GM23338 (cell line): ENCODE measurements around the gene DMTF1. TPM values are rescaled to one million over a fixed set of nuclear protein-coding genes. Genes with fewer than 3 reads are reported as not detected.

Experiments
- ATAC-seq: fragments of 200-7000 bp; cut with Tn5 transposase; 3 replicates; pipeline ENCODE4 v1.9.1; 2020
- DNase-seq: peaks from one replicate; pipeline ENCODE4 v3.0.0-alpha.2; 2015; ENCODE audit warnings: low spot score
- H2AFZ ChIP-seq: fragments of 200-600 bp; sonication (generic); 2 replicates; pipeline ENCODE4 v1.8.0; 2016; ENCODE audit warnings: antibody characterized with exemption, mild to moderate bottlenecking, moderate library complexity
- H3F3A ChIP-seq: fragments of 200-600 bp; sonication (generic); replicated peaks from 2 replicates; pipeline ENCODE4 v1.8.0; 2017; ENCODE audit warnings: antibody characterized with exemption, mixed run types, low read depth
- H3K27ac ChIP-seq: fragments of 200-600 bp; sonication (generic); 2 replicates; pipeline ENCODE4 v1.6.1; 2016; ENCODE audit warnings: low read depth
- H3K27me3 ChIP-seq: fragments of 200-600 bp; sonication (generic); 2 replicates; pipeline ENCODE4 v1.8.0; 2016; ENCODE audit warnings: mild to moderate bottlenecking, mixed run types, moderate library complexity; ENCODE audit not compliant: insufficient read depth
- H3K36me3 ChIP-seq: fragments of 200-600 bp; sonication (generic); 2 replicates; pipeline ENCODE4 v1.8.0; 2016; ENCODE audit warnings: mild to moderate bottlenecking; ENCODE audit not compliant: insufficient read depth
- H3K4me1 ChIP-seq: fragments of 200-600 bp; sonication (generic); 2 replicates; pipeline ENCODE4 v1.8.0; 2016; ENCODE audit warnings: mild to moderate bottlenecking, moderate library complexity; ENCODE audit not compliant: insufficient read depth
- H3K4me2 ChIP-seq: fragments of 200-600 bp; sonication (generic); 2 replicates; pipeline ENCODE4 v1.7.1; 2017; ENCODE audit warnings: mixed run types
- H3K4me3 ChIP-seq: fragments of 200-600 bp; sonication (generic); 2 replicates; pipeline ENCODE4 v1.6.1; 2016; ENCODE audit warnings: mixed run types
- H3K79me2 ChIP-seq: fragments of 200-600 bp; sonication (generic); replicated peaks from 2 replicates; pipeline ENCODE4 v1.8.0; 2017; ENCODE audit warnings: mild to moderate bottlenecking; ENCODE audit not compliant: insufficient read depth
- H3K9me2 ChIP-seq: fragments of 200-600 bp; sonication (generic); 2 replicates; pipeline ENCODE4 v1.8.0; 2017; ENCODE audit not compliant: insufficient read depth
- H4K20me1 ChIP-seq: fragments of 200-600 bp; sonication (generic); replicated peaks from 2 replicates; pipeline ENCODE4 v1.8.0; 2017; ENCODE audit warnings: mild to moderate bottlenecking; ENCODE audit not compliant: insufficient read depth
- H3K27ac Mint-ChIP-seq: 2 replicates; pipeline ENCODE4 v1.8.0; 2020; ENCODE audit warnings: inconsistent platforms, mild to moderate bottlenecking, moderate library complexity, mixed read lengths
- H3K27me3 Mint-ChIP-seq: 3 replicates; pipeline ENCODE4 v1.8.0; 2022; ENCODE audit warnings: low read depth, mild to moderate bottlenecking, moderate library complexity, mixed read lengths, inconsistent platforms; ENCODE audit not compliant: insufficient read depth, poor library complexity
- H3K36me3 Mint-ChIP-seq: 3 replicates; pipeline ENCODE4 v1.8.0; 2021; ENCODE audit warnings: low read depth, mild to moderate bottlenecking, inconsistent platforms, moderate library complexity, mixed read lengths
- H3K4me1 Mint-ChIP-seq: 3 replicates; pipeline ENCODE4 v1.8.0; 2020; ENCODE audit warnings: mild to moderate bottlenecking, inconsistent platforms, mixed read lengths
- H3K4me3 Mint-ChIP-seq: 3 replicates; pipeline ENCODE4 v1.8.0; 2021; ENCODE audit warnings: moderate library complexity, mild to moderate bottlenecking, inconsistent platforms, mixed read lengths
- H3K9me3 Mint-ChIP-seq: 3 replicates; pipeline ENCODE4 v1.8.0; 2020; ENCODE audit warnings: moderate library complexity, mild to moderate bottlenecking, inconsistent platforms, mixed read lengths
- CTCF ChIP-seq, 2 experiments: fragments of 200-600 bp in 1 of 2; sonication (generic) in 1 of 2; conservative IDR thresholded peaks; 2 replicates each; pipeline versions ENCODE4 v1.5.1 to v1.6.1; 2016 to 2017; ENCODE audit warnings: antibody characterized with exemption in 2 of 2, low read depth in 2 of 2, mild to moderate bottlenecking in 2 of 2, moderate library complexity in 1 of 2
- REST ChIP-seq: IDR thresholded peaks from one replicate; pipeline ENCODE4 v1.6.1; 2018; ENCODE audit warnings: antibody characterized with exemption; ENCODE audit not compliant: unreplicated experiment
- ZNF462 ChIP-seq: fragments of 250-450 bp; sonication (Bioruptor Pico); IDR thresholded peaks from 2 replicates; pipeline ENCODE4 v1.5.0; 2020; ENCODE audit warnings: mild to moderate bottlenecking, moderate library complexity
- polyA plus RNA-seq: library from polyadenylated mRNA; unstranded; fragments of >200 nt; fragmentation: Nextera tagmentation; extraction: Ambion mirVana; gene quantifications from 2 replicates; pipeline ENCODE4 v1.2.1, GENCODE V29; 2016
- total RNA-seq: library from RNA; depleted of rRNA; stranded (reverse); fragments of >200 nt; shearing (Covaris generic); gene quantifications from 2 replicates; pipeline ENCODE4 v1.2.3, GENCODE V29; 2014
- TF ChIP-seq, protein P1 (sequence below): IDR thresholded peaks from 2 replicates; pipeline ENCODE4 v1.6.1; 2016; ENCODE audit warnings: antibody characterized with exemption

DMTF1 gene
- total and polyA plus RNA-seq, 2 experiments from 2014 or later = 60.4 to 114 TPM

GRCh38 chr7:87178320-87178719 lies 26.1 kb downstream of the DMTF1 start (continued):
- no peak for TF ChIP-seq ZNF462 (CRISPR knock-in tag)

DNA sequence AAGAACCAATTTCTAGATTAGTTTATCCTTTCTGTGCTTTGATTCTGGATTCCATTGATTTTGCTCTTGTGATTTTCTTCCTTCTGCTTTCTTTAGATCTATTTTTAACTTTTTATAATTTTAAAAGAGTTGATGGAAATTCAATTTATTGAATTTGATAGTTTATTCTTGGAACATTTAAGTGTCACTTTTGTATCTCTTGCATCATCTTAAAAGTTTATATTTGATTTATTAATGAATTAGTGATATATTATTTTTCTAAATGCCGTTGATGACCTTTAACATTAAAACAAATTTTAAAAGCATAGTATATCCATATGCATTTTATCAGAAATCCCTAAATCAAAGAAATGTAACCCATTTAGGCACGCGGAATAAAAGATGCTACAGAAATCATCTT lies 26.9 kb downstream of the DMTF1 start:
- H3K9me2 ChIP-seq = no peaks in the 10 kb centered on the region
- no peak overlapping the region for H3K27ac ChIP-seq
- no peak overlapping the region for H3K27ac Mint-ChIP-seq
- H3K4me1 Mint-ChIP-seq = no peaks in the 10 kb centered on the region
- no peak overlapping the region for H3K4me3 ChIP-seq
- H4K20me1 ChIP-seq = peaks cover 8% of the 10 kb centered on the region; the same call in 1 of the 2 replicates
- H3K36me3 Mint-ChIP-seq = peaks cover 75% of the 10 kb centered on the region
- DNase-seq = no peak
- H3K4me2 ChIP-seq = no peak overlapping the region
- no peaks in the 10 kb centered on the region for H3F3A ChIP-seq
- peaks cover 67% of the 10 kb centered on the region for H3K36me3 ChIP-seq
- no peaks in the 10 kb centered on the region for H3K9me3 Mint-ChIP-seq
- no peak overlapping the region for H2AFZ ChIP-seq
- H3K4me1 ChIP-seq = no peaks in the 10 kb centered on the region
- peaks cover 26% of the 10 kb centered on the region for H3K79me2 ChIP-seq
- no peaks in the 10 kb centered on the region for H3K27me3 ChIP-seq
- ATAC-seq = no peak
- no peak overlapping the region for H3K4me3 Mint-ChIP-seq
- H3K27me3 Mint-ChIP-seq = no peaks in the 10 kb centered on the region
- TF ChIP-seq CTCF (conservative IDR thresholded peaks at IDR 0.05; ENCODE audit: low read depth in 2 of 2) (no peak), REST (no peak)
- TF ChIP-seq, protein P1, sequence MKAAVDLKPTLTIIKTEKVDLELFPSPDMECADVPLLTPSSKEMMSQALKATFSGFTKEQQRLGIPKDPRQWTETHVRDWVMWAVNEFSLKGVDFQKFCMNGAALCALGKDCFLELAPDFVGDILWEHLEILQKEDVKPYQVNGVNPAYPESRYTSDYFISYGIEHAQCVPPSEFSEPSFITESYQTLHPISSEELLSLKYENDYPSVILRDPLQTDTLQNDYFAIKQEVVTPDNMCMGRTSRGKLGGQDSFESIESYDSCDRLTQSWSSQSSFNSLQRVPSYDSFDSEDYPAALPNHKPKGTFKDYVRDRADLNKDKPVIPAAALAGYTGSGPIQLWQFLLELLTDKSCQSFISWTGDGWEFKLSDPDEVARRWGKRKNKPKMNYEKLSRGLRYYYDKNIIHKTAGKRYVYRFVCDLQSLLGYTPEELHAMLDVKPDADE = no peak
